SU-DHL-6 (cell line): ENCODE data around the gene TCF12.

Experiments
- H2AFZ ChIP-seq: fragments of 200-600 bp; sonication (generic); 2 replicates; pipeline ENCODE4 v1.6.1; 2014; ENCODE audit warnings: low read depth, mild to moderate bottlenecking, moderate library complexity, mixed read lengths, antibody characterized with exemption, low read length; ENCODE audit not compliant: severe bottlenecking
- H3F3A ChIP-seq: fragments of 200-600 bp; shearing (Covaris generic); 2 replicates; pipeline ENCODE4 v1.6.0; 2016; ENCODE audit warnings: antibody characterized with exemption, mild to moderate bottlenecking; ENCODE audit not compliant: insufficient read depth
- H3K27ac ChIP-seq: fragments of 200-600 bp; sonication (generic); 2 replicates; pipeline ENCODE4 v1.5.1; 2016; ENCODE audit warnings: low read depth, mild to moderate bottlenecking, low read length, moderate library complexity, mixed read lengths
- H3K27me3 ChIP-seq: fragments of 200-600 bp; sonication (generic), shearing (Covaris generic); 2 replicates; pipeline ENCODE4 v1.6.0; 2014; ENCODE audit warnings: mild to moderate bottlenecking, low read length
- H3K36me3 ChIP-seq: fragments of 200-600 bp; sonication (generic); 2 replicates; pipeline ENCODE4 v1.6.1; 2014; ENCODE audit warnings: mild to moderate bottlenecking, low read length, mixed read lengths
- H3K4me2 ChIP-seq: fragments of 300-600, 200-600 bp; shearing (Covaris generic), sonication (generic); 2 replicates; pipeline ENCODE4 v1.6.0; 2014; ENCODE audit warnings: low read length, low read depth, mild to moderate bottlenecking; ENCODE audit not compliant: poor library complexity, severe bottlenecking
- H3K4me3 ChIP-seq: fragments of 200-600 bp; sonication (generic); 2 replicates; pipeline ENCODE4 v1.5.1; 2014; ENCODE audit warnings: antibody characterized with exemption, low read length, mild to moderate bottlenecking, mixed read lengths; ENCODE audit not compliant: insufficient read depth, poor library complexity, severe bottlenecking
- H3K79me2 ChIP-seq: fragments of 200-600 bp; sonication (generic); 2 replicates; pipeline ENCODE4 v1.6.1; 2014; ENCODE audit warnings: mild to moderate bottlenecking, low read length, moderate library complexity; ENCODE audit not compliant: insufficient read depth
- H3K9ac ChIP-seq: fragments of 200-600 bp; sonication (generic); 2 replicates; pipeline ENCODE4 v1.7.0; 2014; ENCODE audit warnings: mild to moderate bottlenecking, low read length
- H3K9me2 ChIP-seq: fragments of 200-600 bp; sonication (generic); replicated peaks from 2 replicates; pipeline ENCODE4 v1.6.1; 2014; ENCODE audit warnings: low read length; ENCODE audit not compliant: insufficient read depth
- H3K9me3 ChIP-seq: fragments of 200-600 bp; sonication (generic); 2 replicates; pipeline ENCODE4 v1.6.1; 2014; ENCODE audit warnings: low read length, mixed read lengths; ENCODE audit not compliant: insufficient read depth
- H4K20me1 ChIP-seq: fragments of 200-600 bp; sonication (generic); 2 replicates; pipeline ENCODE4 v1.6.1; 2014; ENCODE audit warnings: low read depth, mild to moderate bottlenecking, antibody characterized with exemption, low read length, moderate library complexity, mixed read lengths
- CTCF ChIP-seq: fragments of 200-600 bp; sonication (generic); IDR thresholded peaks from one replicate; pipeline ENCODE4 v1.5.1; 2017; ENCODE audit warnings: antibody characterized with exemption, mild to moderate bottlenecking, low read length, moderate library complexity; ENCODE audit not compliant: insufficient read depth, poor library complexity, severe bottlenecking
- EZH2phosphoT487 ChIP-seq: fragments of 200-600 bp; sonication (generic), shearing (Covaris generic); conservative IDR thresholded peaks from 2 replicates; pipeline ENCODE4 v1.6.1; 2018; ENCODE audit warnings: mild to moderate bottlenecking, antibody characterized with exemption, low read length, moderate library complexity, mixed read lengths

The TCF12 gene

GRCh38 chr15:57328897-57329296 is 410.5 kb downstream of the TCF12 start:
- H2AFZ ChIP-seq: no peak overlapping the region
- H3K36me3 ChIP-seq: no peaks in the 10 kb centered on the region
- no peaks in the 10 kb centered on the region for H3K79me2 ChIP-seq
- H3K4me3 ChIP-seq: no peak overlapping the region
- no peaks in the 10 kb centered on the region for H3K9me2 ChIP-seq
- H3K9me3 ChIP-seq: no peaks in the 10 kb centered on the region
- no peaks in the 10 kb centered on the region for H4K20me1 ChIP-seq
- TF ChIP-seq CTCF (no peak), EZH2phosphoT487 (no peak)
- H3F3A ChIP-seq: 0 out of 2 replicates have a peak, but pooled peaks cover 3% of the 10 kb centered on the region
- H3K27me3 ChIP-seq: no peaks in the 10 kb centered on the region
- H3K4me2 ChIP-seq: no peak overlapping the region
- H3K27ac ChIP-seq: no peak overlapping the region
- no peak overlapping the region for H3K9ac ChIP-seq

GRCh38 chr15:57329582-57330367 is 411.3 kb downstream of the TCF12 start:
- H2AFZ ChIP-seq: no peak overlapping the region

DNA sequence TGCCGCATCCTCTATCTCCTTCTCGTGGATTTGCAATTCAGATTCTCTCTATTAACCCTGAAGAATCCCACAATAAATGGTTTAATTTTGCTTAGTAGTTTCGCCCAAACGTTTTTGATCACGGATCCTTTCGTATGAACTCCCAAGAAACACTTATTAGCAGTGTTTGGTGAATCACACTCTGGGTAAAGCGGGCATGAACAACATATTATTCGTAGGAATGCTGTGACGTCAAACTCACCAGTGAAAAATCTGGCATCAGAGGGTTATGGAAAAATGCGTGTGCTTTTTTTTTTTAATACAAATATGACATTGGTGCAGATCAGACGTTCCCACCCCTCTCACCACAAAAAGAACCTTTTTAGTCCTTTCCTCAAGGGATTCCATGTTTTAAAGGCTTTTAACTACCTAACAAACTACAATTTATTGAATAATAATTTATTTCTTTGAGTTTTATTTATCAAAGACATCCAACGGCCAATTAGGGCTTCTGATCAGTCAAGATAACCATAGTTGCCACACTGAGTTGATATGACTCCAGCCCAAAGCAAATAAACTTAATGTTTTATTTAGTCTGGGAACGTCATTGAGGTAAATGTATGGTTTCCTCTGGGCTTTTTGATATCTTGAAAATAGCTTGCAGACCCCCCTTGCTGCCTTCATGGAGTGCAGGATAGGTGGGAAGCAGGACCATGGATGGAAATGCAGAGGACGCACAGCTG is 412.3 kb downstream of the TCF12 start:
- Histone ChIP-seq H3K9ac (no peak overlapping the region), H3F3A (no peaks in the 10 kb centered on the region), H3K9me3 (no peaks in the 10 kb centered on the region), H4K20me1 (no peaks in the 10 kb centered on the region), H3K4me2 (no peak overlapping the region), H3K79me2 (no peaks in the 10 kb centered on the region), H3K27ac (no peak overlapping the region), H3K4me3 (no peak overlapping the region), H3K27me3 (no peaks in the 10 kb centered on the region), H3K9me2 (no peaks in the 10 kb centered on the region), H2AFZ (no peak overlapping the region), H3K36me3 (no peaks in the 10 kb centered on the region)
- TF ChIP-seq EZH2phosphoT487: no peak
- no peak for TF ChIP-seq CTCF

More at GRCh38 chr15:57329582-57330367, 411.3 kb downstream of the TCF12 start:
- no peaks in the 10 kb centered on the region for H3K36me3 ChIP-seq
- no peaks in the 10 kb centered on the region for H3F3A ChIP-seq
- H4K20me1 ChIP-seq: no peaks in the 10 kb centered on the region
- H3K27ac ChIP-seq: no peak overlapping the region
- no peak overlapping the region for H3K9ac ChIP-seq
- no peak overlapping the region for H3K4me2 ChIP-seq
- TF ChIP-seq EZH2phosphoT487 (no peak), CTCF (no peak)
- no peak overlapping the region for H3K4me3 ChIP-seq
- no peaks in the 10 kb centered on the region for H3K27me3 ChIP-seq
- no peaks in the 10 kb centered on the region for H3K79me2 ChIP-seq
- no peaks in the 10 kb centered on the region for H3K9me2 ChIP-seq
- no peaks in the 10 kb centered on the region for H3K9me3 ChIP-seq
